ENCODE measurements around the gene KIF17. TPM values are rescaled to one million over a fixed set of nuclear protein-coding genes. Genes with fewer than 3 reads are reported as not detected.

Gene KIF17
- total RNA-seq, 1 donor from 2014 or later, result 8.4 TPM

DNA sequence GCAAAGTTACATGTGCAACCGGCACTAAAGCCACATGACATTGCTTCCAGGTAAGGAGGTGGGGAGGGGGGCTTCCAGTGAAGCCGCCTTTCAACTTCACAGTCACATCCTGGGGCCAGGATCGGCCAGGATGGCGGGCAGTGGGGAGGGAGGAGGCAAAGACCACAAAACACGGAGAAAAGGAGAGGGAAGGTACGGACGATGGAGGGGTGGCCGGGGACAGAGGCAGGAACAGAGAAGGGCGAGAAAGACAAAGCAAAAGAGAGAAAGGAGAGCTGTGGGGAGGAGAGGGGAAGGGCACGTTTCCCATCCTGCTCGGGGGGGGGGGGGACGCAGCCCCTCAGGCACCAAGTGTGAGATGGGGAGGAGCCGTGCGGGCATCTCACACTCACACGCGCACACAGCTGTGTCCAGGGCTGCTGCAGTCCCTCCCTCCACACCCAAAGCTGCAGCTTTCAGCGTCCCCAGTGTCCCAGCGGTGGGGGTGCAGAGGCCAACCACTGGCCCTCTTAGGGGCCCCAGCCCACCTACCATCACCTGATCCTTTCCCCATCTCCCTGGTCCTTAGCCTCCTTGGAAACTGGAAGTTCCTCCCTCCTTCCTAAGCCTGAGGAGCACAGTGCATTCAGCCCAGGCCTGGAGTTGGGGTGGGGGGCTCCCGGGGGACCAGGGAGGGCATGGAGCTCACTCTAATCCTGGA lies 12.3 kb upstream of the KIF17 start:
- TF ChIP-seq, protein P1, sequence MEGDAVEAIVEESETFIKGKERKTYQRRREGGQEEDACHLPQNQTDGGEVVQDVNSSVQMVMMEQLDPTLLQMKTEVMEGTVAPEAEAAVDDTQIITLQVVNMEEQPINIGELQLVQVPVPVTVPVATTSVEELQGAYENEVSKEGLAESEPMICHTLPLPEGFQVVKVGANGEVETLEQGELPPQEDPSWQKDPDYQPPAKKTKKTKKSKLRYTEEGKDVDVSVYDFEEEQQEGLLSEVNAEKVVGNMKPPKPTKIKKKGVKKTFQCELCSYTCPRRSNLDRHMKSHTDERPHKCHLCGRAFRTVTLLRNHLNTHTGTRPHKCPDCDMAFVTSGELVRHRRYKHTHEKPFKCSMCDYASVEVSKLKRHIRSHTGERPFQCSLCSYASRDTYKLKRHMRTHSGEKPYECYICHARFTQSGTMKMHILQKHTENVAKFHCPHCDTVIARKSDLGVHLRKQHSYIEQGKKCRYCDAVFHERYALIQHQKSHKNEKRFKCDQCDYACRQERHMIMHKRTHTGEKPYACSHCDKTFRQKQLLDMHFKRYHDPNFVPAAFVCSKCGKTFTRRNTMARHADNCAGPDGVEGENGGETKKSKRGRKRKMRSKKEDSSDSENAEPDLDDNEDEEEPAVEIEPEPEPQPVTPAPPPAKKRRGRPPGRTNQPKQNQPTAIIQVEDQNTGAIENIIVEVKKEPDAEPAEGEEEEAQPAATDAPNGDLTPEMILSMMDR (IDR thresholded peaks at IDR 0.05), result no peak
- intact Hi-C loops (cut with DNase I), result no loop called here
- Histone ChIP-seq H3K4me1 (peaks cover 27% of the 10 kb centered on the region), H3K27me3 (ENCODE audit: low read depth) (peaks cover 45% of the 10 kb centered on the region), H3K4me3 (no peak overlapping the region), H3K27ac (no peak overlapping the region), H3K36me3 (no peaks in the 10 kb centered on the region), H3K9me3 (no peaks in the 10 kb centered on the region)
- DNase-seq (no peak), ATAC-seq (no peak)

DNA sequence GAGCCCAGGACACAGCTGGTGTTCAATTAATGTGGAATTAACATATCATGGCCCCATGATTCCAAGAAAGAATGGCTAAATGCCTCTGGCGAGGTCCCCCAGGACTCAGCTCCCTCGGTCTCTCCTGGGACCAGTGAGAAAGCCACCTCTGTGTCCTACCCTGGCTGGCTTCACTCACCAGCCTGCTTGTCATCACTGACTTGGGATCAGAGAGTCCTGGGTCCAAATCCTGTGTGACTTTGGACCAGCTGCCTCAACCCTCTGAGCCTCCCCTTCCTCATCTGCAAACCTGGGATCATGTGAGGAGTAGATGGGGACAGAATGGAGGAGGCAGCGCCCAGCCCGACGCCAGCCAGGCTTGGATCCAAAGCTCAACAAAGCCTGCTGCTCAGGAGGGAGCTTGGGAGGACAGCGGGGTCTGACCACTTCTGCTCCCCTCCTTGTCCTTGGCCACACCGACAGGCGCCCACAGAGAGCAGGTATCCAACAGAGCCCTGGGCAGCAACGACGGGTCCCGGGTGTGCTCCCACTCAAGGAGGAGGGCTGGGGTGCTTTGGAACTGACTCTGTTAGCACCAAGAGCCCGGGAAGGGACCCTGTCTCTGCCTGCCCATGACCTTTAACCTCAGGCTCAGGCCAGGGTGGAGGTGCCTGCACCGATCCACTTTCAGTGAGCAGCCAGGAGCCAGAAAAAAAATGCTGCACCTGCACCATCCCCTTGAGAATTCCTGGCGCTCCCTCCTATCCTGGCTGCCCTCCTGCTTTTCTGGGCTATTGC lies 11.5 kb upstream of the KIF17 start:
- DNase-seq (no peak), ATAC-seq (no peak)
- H3K27me3 ChIP-seq (ENCODE audit: low read depth), result peaks cover 45% of the 10 kb centered on the region
- no peak overlapping the region for H3K4me3 ChIP-seq
- no peak overlapping the region for H3K27ac ChIP-seq
- H3K4me1 ChIP-seq, result peaks cover 27% of the 10 kb centered on the region
- TF ChIP-seq, protein P1 (IDR thresholded peaks at IDR 0.05), result no peak
- no peaks in the 10 kb centered on the region for H3K36me3 ChIP-seq
- H3K9me3 ChIP-seq, result no peaks in the 10 kb centered on the region
- intact Hi-C loops (cut with DNase I), result no loop called here

- H3K4me3 ChIP-seq, result no peak overlapping the region
- TF ChIP-seq, protein P1 (IDR thresholded peaks at IDR 0.05), result no peak
- peaks cover 45% of the 10 kb centered on the region for H3K27me3 ChIP-seq (ENCODE audit: low read depth)
- no peak overlapping the region for H3K27ac ChIP-seq
- H3K9me3 ChIP-seq, result no peaks in the 10 kb centered on the region
- no peak for ATAC-seq
- intact Hi-C loops (cut with DNase I), result no loop called here
- H3K4me1 ChIP-seq, result peaks cover 25% of the 10 kb centered on the region
- no peak for DNase-seq
- no peaks in the 10 kb centered on the region for H3K36me3 ChIP-seq
Measured at GRCh38 chr1:20728371-20729154, 10.8 kb upstream of the KIF17 start.

DNA sequence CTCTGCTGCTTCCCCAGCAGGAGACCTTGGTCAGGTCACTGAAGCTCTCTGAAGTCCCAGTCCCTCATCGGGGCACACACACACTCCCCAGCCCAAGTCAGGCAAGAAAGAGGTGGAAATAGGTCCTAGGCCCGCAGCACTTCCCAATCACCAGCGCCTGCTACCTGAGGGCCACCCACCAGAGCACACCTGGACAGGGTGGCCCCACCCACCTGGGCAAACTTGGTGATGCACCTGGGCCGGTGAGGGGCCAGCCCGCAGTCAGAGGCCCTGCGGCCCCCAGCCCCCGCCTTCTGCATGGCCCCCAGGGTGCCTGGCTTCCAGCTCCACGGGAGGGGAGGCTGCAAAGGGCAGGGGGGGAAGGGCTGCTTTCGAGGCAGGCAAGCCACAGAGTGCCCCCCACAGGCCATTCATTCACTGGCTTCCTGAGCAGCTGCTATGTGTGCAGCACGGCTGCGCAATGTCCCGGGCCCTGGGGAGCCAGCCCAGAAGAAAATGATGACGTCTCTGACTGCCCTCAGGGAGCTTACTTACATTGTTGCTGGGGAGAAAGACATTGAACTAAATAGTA lies 10.0 kb upstream of the KIF17 start:
- Histone ChIP-seq H3K36me3 (no peaks in the 10 kb centered on the region), H3K4me3 (no peak overlapping the region), H3K9me3 (no peaks in the 10 kb centered on the region), H3K27me3 (ENCODE audit: low read depth) (peaks cover 44% of the 10 kb centered on the region), H3K27ac (no peak overlapping the region), H3K4me1 (peaks cover 18% of the 10 kb centered on the region)
- TF ChIP-seq, protein P1 (IDR thresholded peaks at IDR 0.05), result no peak
- DNase-seq (no peak), ATAC-seq (no peak)
- intact Hi-C loops (cut with DNase I), result no loop called here
